Activated CD4-positive, alpha-beta T cell treated with anti-CD3 and anti-CD28 coated beads for 24 hours (primary cell): ENCODE data around the gene AKR7A2.
"Not testable (repeated sequence)": the region's sequence is repeated elsewhere in the genome, so short reads cannot be mapped to it uniquely, and the experiment has no call there.

ENCODE experiments used
- DNase-seq, 2 donors: peaks; one replicate each; pipeline ENCODE4 v3.0.0-alpha.2; 2020; ENCODE audit warnings: low read depth in 2 of 2

The AKR7A2 gene

DNA sequence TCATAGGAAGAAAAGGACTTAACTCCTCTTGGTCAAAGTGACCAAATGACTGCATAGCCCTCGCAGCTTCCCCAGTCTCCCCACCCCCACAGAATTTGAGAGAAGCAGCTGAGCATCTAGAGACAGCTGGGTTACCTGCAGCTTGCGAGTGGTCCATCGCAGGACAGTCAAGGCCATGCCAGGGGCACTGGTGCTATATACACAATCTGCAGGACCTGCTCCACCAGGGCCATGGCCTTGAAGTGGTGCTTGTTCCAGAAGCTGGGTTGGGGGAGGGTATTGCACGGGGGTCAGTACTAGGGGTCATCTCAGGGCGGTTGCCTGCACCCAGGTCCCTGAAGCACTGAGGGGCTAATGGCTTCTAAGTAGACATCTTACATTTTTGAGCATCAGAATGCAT is 49.9 kb downstream of the AKR7A2 start:
- no peak for DNase-seq

DNA sequence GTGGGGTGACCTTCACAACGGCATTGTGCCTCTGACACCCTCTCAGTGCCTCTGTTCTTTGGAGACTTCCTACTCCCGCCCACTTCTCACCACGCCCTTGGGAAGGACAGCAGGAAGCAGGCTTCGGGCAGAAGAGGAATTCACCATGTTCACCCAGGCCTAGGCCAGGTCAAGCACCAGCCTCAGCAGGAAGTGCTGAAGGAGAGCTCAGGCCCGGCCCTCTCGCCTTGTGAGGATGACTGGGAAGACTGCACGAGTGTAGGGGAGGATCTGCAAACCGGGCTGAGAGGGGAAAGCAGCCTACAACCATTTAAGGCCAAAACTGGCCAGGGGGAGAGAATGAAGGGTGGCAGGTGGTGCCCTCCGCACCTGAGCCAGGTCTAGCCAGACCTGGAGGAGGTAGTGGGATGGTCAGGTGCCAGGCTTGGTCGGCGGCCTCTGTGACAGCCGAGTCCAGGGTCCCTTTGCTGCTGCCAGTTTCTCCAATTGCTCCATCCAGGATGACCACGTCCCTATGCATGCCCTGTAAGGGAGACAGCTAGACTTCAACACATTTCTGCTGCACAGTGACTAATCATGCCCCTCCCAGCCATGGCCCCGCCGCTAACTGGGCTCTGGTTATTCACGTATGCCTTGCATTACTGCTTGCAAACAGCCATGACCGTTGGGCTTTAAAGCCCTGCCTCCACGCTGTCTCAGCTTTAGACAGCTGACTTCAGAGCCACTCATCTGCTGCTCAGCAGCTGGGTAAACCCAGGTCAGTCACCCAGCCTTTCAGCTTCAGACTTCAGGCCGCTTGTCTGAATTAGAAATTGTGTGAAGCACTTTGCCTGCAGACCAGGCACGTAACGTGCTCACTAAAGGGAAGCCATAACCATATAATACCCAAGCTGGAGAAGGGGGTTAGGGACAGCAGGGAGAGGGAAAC is 51.5 kb downstream of the AKR7A2 start:
- DNase-seq: no peak

DNA sequence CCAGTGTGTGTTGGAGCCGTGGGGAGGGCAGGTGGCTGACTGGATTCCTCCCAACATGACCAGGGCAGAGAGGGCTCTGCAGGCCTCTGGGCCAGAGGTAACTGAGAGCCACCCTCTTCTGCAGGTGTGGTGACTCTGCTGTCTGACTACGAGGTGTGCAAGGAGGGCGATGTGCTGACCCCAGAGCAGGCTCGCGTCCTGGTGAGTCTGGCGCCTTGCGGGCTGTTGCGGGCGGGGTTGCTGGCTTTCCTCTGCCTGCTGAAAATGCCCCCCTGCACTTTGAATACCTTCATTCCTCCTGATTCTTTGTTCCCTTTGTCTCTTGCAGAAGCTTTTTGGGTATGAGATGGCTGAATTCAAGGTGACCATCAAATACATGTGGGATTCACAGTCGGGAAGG is 53.6 kb downstream of the AKR7A2 start:
- no peak for DNase-seq

DNA sequence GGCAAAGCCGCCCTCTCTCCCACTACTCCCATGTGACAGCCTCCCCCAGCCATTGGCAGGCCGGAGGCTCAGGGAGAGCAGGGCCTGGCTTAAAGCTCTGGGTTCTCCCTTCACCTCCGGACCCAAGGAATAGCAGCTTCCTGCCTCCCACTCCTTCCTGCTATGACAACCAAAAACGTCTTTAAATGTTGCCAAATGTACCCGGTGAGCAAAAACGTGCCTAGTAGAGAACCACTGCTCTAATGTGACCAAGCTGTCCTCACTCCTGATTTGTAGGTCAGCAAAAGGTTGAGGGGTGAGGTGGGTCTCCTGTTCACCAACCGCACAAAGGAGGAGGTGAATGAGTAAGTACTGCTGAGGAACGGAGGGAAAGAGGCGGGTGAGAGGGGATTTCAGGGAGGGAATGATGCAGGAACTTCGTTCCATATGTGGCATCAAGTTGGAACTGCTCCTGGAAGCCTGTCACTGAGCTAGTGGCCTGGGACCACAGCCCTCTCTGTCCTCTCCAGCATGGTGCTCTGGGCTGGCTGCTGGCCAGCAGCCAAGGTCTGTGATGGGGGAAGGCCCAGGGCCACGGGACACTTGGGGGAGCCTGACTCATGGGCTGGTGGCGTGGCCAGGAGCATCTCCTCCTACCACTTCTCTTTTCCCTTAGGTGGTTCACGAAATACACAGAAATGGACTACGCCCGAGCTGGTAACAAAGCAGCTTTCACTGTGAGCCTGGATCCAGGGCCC is 54.6 kb downstream of the AKR7A2 start:
- no peak for DNase-seq

DNA sequence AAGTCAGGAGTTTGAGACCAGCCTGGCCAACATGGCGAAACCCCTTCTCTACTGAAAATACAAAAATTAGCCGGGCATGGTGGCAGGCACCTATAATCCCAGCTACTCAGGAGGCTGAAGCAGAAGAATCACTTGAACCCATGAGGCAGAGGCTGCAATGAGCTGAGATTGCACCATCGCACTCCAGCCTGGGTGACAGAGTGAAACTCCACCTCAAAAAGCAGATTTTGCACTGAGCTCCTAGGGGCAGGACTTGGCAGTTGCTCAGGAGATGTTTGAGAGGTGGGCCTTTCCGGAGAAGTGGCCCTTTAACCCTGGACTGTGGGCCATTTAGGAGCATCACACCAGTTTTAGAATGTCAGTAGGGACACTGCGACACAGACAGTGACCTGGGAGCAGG is 55.6 kb downstream of the AKR7A2 start:
- DNase-seq: not testable (repeated sequence)

DNA sequence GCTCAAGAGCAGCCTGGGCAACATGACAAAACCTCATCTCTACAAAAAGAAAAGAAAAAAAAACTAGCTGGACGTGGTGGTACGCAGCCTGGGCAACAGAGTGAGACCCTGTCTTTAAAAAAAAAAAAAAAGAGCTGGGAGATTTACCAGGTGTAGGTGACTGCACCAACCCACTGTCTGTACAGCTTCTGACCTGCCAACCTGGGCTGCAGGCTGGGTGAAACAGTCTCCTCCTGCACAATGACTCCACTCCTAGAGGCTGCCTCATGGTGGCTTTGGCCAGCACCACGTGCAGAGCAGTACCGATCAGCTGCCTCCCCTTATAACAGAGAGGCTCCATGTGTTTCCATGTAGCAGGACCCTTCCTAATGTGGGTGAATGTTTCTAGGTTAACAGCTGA is 56.7 kb downstream of the AKR7A2 start:
- DNase-seq: no peak

DNA sequence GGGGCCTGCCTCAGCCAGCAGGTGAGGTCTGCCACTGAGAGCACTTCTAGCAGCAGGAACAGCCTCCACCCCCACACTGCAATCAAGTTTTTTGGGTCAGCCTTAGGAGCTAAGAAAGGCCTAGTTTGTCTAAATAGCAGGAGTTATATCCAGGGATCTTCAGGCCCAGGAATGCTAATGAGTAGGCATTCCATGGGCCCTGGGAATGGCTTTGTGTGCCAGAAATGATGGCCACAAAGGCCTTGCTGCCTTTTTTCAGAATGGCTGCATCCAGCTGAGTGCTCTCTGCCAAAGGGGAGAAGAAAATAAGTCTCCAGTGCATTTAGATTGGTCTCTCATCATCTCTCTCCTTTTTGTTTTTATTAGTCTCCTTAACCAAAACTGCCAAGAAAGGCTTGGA is 57.5 kb downstream of the AKR7A2 start:
- no peak for DNase-seq
